Astrocyte of the cerebellum (primary cell): Measurements from ENCODE around the gene TMEM186.
"Not testable (repeated sequence)": the region's sequence is repeated elsewhere in the genome, so short reads cannot be mapped to it uniquely, and the experiment has no call there.

Source experiments
- DNase-seq: peaks from one replicate; pipeline ENCODE4 v3.0.0-alpha.2; 2011; ENCODE audit warnings: low read depth
- H3K4me3 ChIP-seq: 2 replicates; pipeline ENCODE4 v1.5.1; 2011; ENCODE audit warnings: mild to moderate bottlenecking, low read depth, low read length, moderate library complexity
- in situ Hi-C: cut with HindIII; loops from 2 replicates; pipeline ENCODE4 v1.10.0; 2017; ENCODE audit warnings: low sequenced_read_pairs
- TF ChIP-seq, protein P1 (sequence below): IDR thresholded peaks from 2 replicates; pipeline ENCODE4 v1.5.1; 2012; ENCODE audit warnings: low read length, low read depth, moderate library complexity, mild to moderate bottlenecking; ENCODE audit errors: missing control alignments

The TMEM186 gene

GRCh38 chr16:8797364-8798173 is at the start of gene TMEM186, which contains the start of gene PMM2:
Gene TMEM186, minus strand, starts transcription at chr16:8797639. Its CDS starts 25 bp downstream, at chr16:8797614.
Gene PMM2, plus strand, starts transcription at chr16:8797839. Its CDS starts 44 bp downstream, at chr16:8797883.
- TF ChIP-seq, protein P1, sequence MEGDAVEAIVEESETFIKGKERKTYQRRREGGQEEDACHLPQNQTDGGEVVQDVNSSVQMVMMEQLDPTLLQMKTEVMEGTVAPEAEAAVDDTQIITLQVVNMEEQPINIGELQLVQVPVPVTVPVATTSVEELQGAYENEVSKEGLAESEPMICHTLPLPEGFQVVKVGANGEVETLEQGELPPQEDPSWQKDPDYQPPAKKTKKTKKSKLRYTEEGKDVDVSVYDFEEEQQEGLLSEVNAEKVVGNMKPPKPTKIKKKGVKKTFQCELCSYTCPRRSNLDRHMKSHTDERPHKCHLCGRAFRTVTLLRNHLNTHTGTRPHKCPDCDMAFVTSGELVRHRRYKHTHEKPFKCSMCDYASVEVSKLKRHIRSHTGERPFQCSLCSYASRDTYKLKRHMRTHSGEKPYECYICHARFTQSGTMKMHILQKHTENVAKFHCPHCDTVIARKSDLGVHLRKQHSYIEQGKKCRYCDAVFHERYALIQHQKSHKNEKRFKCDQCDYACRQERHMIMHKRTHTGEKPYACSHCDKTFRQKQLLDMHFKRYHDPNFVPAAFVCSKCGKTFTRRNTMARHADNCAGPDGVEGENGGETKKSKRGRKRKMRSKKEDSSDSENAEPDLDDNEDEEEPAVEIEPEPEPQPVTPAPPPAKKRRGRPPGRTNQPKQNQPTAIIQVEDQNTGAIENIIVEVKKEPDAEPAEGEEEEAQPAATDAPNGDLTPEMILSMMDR, result no peak
- peak; percentile 90 for DNase-seq
- H3K4me3 ChIP-seq, result peak within 1 kb of the TSS; percentile 99
- in situ Hi-C loops, result no loop called here

GRCh38 chr16:8847145-8847544 is 49.7 kb upstream of the TMEM186 start:
- no peak overlapping the region for H3K4me3 ChIP-seq
- in situ Hi-C loops, result no loop called here
- TF ChIP-seq, protein P1, result no peak
- no peak for DNase-seq

DNA sequence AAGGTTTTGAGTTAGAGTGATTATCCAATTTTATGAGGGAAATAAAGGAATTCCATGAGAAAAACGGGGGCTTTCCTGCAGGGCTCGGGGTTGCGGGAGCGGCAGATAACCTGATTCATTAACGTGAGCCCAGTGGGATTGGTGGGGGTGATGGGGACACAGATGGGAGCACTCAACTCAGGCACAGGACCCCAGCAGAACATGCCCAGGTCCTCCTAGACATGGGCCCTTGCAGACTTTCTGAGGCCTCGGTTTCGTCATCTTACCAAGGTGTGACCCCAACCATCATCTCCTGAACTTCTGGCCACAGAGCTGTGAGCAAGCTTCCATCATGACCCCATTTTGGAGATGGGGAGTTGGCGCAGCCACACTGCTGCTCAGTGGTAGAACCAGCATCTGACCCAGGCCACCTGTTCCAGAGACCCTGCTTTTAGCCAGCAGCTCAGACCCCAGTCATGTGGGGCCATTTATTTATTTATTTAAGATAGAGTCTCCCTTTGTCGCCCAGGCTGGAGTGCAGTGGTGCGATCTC is 49.0 kb upstream of the TMEM186 start:
- TF ChIP-seq, protein P1, result no peak
- H3K4me3 ChIP-seq, result no peak overlapping the region
- no peak for DNase-seq
- in situ Hi-C loops, result no loop called here

GRCh38 chr16:8845699-8846298 is 48.4 kb upstream of the TMEM186 start:
- no peak for DNase-seq
- no peak overlapping the region for H3K4me3 ChIP-seq
- in situ Hi-C loops, result no loop called here
- TF ChIP-seq, protein P1, result no peak

DNA sequence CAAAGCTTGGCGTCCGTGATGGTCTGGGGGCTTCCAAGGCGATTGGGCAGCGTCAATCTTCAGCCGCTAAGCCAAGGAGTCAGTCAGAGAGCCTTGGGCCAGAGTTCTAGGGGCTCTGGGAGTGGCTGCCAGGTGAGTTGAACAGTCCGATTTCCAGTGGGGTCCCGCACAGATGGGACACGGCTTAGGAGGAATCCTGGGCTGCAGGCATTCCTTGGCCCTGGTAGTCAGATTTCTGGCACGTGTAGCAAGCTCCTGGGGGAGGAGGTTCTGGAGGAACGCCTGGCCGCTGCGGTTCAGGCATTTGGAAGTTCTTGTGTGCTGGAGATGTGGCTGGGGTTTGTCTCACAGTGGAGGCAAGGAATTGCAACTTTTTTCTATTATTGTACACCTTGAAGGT is 45.9 kb upstream of the TMEM186 start:
- in situ Hi-C loops, DNase-seq, H3K4me3 ChIP-seq: not testable (repeated sequence)

GRCh38 chr16:8842016-8842415 is 44.6 kb upstream of the TMEM186 start:
- in situ Hi-C loops, H3K4me3 ChIP-seq, DNase-seq: not testable (repeated sequence)

DNA sequence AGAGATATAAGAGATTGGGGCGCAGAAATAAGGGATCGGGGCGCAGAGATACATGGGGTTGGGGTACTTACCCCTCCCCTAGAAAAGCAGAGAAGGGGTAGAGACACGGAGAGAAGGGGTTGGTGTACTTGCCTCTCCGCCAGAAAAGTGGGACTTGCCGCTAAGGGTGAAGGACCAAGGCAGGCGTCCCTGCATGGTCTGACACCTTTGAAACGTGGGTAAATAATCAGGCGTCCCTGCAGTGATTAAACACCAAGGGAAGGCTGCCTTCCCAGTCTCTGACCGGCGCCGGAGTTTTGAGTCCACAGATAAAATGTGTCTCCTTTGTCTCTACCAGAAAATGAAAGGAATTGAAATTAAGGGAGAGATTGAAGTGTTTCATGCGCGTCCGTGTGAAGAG is 40.2 kb upstream of the TMEM186 start:
- DNase-seq, H3K4me3 ChIP-seq, in situ Hi-C loops: not testable (repeated sequence)

- H3K4me3 ChIP-seq, in situ Hi-C loops, DNase-seq: not testable (repeated sequence)
Measured at GRCh38 chr16:8836797-8837196, 39.4 kb upstream of the TMEM186 start.
